ENCODE measurements around the gene PHIP. TPM values are rescaled to one million over a fixed set of nuclear protein-coding genes. Genes with fewer than 3 reads are reported as not detected.

Gene PHIP
- total and polyA plus RNA-seq, 2 experiments from 2014 or later = 48.0 to 65.4 TPM

DNA sequence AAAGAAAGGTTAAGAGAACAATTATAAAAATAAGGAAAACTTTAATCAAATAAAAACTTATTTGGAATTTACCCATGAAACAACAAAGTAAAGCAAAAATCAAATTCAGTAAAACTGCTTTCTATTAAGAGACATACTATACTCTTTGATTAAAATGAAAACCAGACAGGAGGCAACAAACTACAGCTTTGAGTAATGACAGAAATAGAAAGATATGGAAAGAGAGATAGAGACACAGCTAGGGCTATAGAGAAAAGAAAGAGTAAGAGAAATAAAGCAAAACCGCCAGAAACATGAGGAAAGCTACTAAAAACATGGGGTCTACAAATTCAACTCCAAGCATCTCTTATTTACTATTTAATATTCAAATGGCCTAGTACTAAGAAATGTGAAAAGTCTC, 67.6 kb downstream of the PHIP start:
- no peaks in the 10 kb centered on the region for H3K4me1 Mint-ChIP-seq
- ATAC-seq = no peak

GRCh38 chr6:79009819-79010218, 68.2 kb downstream of the PHIP start:
- no peaks in the 10 kb centered on the region for H3K4me1 ChIP-seq (ENCODE audit: insufficient read depth)
- TF ChIP-seq CREB1 (CRISPR knock-in tag; IDR thresholded peaks at IDR 0.05; ENCODE audit: low read depth) (no peak), EZH2phosphoT487 (IDR thresholded peaks at IDR 0.05; ENCODE audit: unreplicated experiment) (no peak), ZNF114 (CRISPR knock-in tag; IDR thresholded peaks at IDR 0.05) (no peak), STAT1 (IDR thresholded peaks at IDR 0.05; ENCODE audit: unreplicated experiment) (no peak), EZH2 (IDR thresholded peaks at IDR 0.05; ENCODE audit: low read depth, unreplicated experiment) (no peak), POLR2AphosphoS5 (IDR thresholded peaks at IDR 0.05; ENCODE audit: low read depth) (no peak)
- TF ChIP-seq, protein P1, sequence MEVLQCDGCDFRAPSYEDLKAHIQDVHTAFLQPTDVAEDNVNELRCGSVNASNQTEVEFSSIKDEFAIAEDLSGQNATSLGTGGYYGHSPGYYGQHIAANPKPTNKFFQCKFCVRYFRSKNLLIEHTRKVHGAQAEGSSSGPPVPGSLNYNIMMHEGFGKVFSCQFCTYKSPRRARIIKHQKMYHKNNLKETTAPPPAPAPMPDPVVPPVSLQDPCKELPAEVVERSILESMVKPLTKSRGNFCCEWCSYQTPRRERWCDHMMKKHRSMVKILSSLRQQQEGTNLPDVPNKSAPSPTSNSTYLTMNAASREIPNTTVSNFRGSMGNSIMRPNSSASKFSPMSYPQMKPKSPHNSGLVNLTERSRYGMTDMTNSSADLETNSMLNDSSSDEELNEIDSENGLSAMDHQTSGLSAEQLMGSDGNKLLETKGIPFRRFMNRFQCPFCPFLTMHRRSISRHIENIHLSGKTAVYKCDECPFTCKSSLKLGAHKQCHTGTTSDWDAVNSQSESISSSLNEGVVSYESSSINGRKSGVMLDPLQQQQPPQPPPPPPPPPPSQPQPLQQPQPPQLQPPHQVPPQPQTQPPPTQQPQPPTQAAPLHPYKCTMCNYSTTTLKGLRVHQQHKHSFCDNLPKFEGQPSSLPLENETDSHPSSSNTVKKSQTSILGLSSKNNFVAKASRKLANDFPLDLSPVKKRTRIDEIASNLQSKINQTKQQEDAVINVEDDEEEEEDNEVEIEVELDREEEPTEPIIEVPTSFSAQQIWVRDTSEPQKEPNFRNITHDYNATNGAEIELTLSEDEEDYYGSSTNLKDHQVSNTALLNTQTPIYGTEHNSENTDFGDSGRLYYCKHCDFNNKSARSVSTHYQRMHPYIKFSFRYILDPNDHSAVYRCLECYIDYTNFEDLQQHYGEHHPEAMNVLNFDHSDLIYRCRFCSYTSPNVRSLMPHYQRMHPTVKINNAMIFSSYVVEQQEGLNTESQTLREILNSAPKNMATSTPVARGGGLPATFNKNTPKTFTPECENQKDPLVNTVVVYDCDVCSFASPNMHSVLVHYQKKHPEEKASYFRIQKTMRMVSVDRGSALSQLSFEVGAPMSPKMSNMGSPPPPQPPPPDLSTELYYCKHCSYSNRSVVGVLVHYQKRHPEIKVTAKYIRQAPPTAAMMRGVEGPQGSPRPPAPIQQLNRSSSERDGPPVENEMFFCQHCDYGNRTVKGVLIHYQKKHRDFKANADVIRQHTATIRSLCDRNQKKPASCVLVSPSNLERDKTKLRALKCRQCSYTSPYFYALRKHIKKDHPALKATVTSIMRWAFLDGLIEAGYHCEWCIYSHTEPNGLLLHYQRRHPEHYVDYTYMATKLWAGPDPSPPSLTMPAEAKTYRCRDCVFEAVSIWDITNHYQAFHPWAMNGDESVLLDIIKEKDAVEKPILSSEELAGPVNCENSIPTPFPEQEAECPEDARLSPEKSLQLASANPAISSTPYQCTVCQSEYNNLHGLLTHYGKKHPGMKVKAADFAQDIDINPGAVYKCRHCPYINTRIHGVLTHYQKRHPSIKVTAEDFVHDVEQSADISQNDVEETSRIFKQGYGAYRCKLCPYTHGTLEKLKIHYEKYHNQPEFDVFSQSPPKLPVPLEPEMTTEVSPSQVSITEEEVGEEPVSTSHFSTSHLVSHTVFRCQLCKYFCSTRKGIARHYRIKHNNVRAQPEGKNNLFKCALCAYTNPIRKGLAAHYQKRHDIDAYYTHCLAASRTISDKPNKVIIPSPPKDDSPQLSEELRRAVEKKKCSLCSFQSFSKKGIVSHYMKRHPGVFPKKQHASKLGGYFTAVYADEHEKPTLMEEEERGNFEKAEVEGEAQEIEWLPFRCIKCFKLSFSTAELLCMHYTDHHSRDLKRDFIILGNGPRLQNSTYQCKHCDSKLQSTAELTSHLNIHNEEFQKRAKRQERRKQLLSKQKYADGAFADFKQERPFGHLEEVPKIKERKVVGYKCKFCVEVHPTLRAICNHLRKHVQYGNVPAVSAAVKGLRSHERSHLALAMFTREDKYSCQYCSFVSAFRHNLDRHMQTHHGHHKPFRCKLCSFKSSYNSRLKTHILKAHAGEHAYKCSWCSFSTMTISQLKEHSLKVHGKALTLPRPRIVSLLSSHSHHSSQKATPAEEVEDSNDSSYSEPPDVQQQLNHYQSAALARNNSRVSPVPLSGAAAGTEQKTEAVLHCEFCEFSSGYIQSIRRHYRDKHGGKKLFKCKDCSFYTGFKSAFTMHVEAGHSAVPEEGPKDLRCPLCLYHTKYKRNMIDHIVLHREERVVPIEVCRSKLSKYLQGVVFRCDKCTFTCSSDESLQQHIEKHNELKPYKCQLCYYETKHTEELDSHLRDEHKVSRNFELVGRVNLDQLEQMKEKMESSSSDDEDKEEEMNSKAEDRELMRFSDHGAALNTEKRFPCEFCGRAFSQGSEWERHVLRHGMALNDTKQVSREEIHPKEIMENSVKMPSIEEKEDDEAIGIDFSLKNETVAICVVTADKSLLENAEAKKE (CRISPR knock-in tag; IDR thresholded peaks at IDR 0.05) = no peak
- TF ChIP-seq, protein P2, sequence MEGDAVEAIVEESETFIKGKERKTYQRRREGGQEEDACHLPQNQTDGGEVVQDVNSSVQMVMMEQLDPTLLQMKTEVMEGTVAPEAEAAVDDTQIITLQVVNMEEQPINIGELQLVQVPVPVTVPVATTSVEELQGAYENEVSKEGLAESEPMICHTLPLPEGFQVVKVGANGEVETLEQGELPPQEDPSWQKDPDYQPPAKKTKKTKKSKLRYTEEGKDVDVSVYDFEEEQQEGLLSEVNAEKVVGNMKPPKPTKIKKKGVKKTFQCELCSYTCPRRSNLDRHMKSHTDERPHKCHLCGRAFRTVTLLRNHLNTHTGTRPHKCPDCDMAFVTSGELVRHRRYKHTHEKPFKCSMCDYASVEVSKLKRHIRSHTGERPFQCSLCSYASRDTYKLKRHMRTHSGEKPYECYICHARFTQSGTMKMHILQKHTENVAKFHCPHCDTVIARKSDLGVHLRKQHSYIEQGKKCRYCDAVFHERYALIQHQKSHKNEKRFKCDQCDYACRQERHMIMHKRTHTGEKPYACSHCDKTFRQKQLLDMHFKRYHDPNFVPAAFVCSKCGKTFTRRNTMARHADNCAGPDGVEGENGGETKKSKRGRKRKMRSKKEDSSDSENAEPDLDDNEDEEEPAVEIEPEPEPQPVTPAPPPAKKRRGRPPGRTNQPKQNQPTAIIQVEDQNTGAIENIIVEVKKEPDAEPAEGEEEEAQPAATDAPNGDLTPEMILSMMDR (conservative IDR thresholded peaks at IDR 0.05; ENCODE audit: low read depth in 2 of 2) = no peak
- TF ChIP-seq, protein P3, sequence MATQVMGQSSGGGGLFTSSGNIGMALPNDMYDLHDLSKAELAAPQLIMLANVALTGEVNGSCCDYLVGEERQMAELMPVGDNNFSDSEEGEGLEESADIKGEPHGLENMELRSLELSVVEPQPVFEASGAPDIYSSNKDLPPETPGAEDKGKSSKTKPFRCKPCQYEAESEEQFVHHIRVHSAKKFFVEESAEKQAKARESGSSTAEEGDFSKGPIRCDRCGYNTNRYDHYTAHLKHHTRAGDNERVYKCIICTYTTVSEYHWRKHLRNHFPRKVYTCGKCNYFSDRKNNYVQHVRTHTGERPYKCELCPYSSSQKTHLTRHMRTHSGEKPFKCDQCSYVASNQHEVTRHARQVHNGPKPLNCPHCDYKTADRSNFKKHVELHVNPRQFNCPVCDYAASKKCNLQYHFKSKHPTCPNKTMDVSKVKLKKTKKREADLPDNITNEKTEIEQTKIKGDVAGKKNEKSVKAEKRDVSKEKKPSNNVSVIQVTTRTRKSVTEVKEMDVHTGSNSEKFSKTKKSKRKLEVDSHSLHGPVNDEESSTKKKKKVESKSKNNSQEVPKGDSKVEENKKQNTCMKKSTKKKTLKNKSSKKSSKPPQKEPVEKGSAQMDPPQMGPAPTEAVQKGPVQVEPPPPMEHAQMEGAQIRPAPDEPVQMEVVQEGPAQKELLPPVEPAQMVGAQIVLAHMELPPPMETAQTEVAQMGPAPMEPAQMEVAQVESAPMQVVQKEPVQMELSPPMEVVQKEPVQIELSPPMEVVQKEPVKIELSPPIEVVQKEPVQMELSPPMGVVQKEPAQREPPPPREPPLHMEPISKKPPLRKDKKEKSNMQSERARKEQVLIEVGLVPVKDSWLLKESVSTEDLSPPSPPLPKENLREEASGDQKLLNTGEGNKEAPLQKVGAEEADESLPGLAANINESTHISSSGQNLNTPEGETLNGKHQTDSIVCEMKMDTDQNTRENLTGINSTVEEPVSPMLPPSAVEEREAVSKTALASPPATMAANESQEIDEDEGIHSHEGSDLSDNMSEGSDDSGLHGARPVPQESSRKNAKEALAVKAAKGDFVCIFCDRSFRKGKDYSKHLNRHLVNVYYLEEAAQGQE (IDR thresholded peaks at IDR 0.05; ENCODE audit: unreplicated experiment) = no peak

More for the DNA sequence above, 67.6 kb downstream of the PHIP start:
- Histone ChIP-seq H3K36me3 (ENCODE audit: insufficient read depth) (peaks cover 10% of the 10 kb centered on the region; the same call in 1 of the 2 replicates), H3K27me3 (ENCODE audit: insufficient read depth) (no peaks in the 10 kb centered on the region), H3K4me1 (ENCODE audit: insufficient read depth) (no peaks in the 10 kb centered on the region), H4K20me1 (replicated peaks; ENCODE audit: insufficient read depth) (no peaks in the 10 kb centered on the region), H3K9me2 (ENCODE audit: insufficient read depth) (no peaks in the 10 kb centered on the region), H3K79me2 (replicated peaks; ENCODE audit: insufficient read depth) (no peaks in the 10 kb centered on the region), H3F3A (replicated peaks; ENCODE audit: low read depth) (no peaks in the 10 kb centered on the region), H3K4me3 (no peak overlapping the region), H3K4me2 (no peak overlapping the region), H3K27ac (ENCODE audit: low read depth) (no peak overlapping the region), H2AFZ (no peak overlapping the region)
- TF ChIP-seq EZH2 (IDR thresholded peaks at IDR 0.05; ENCODE audit: low read depth, unreplicated experiment) = no peak
- Mint-ChIP-seq H3K9me3 (no peaks in the 10 kb centered on the region), H3K27me3 (ENCODE audit: insufficient read depth, low read depth, poor library complexity) (peaks cover 1% of the 10 kb centered on the region), H3K27ac (no peak overlapping the region), H3K36me3 (ENCODE audit: low read depth) (peaks cover 40% of the 10 kb centered on the region), H3K4me3 (no peak overlapping the region)
- no peak for DNase-seq (ENCODE audit: low spot score)

More at GRCh38 chr6:79009819-79010218, 68.2 kb downstream of the PHIP start:
- no peak for DNase-seq (ENCODE audit: low spot score)
- Histone ChIP-seq H4K20me1 (replicated peaks; ENCODE audit: insufficient read depth) (no peaks in the 10 kb centered on the region), H3K27me3 (ENCODE audit: insufficient read depth) (no peaks in the 10 kb centered on the region), H2AFZ (no peak overlapping the region), H3K9me2 (ENCODE audit: insufficient read depth) (no peaks in the 10 kb centered on the region), H3K79me2 (replicated peaks; ENCODE audit: insufficient read depth) (no peaks in the 10 kb centered on the region), H3K4me2 (no peak overlapping the region), H3K4me3 (no peak overlapping the region), H3K36me3 (ENCODE audit: insufficient read depth) (peaks cover 10% of the 10 kb centered on the region; the same call in 1 of the 2 replicates), H3F3A (replicated peaks; ENCODE audit: low read depth) (no peaks in the 10 kb centered on the region), H3K27ac (ENCODE audit: low read depth) (no peak overlapping the region)
- ATAC-seq = no peak
- Mint-ChIP-seq H3K9me3 (no peaks in the 10 kb centered on the region), H3K36me3 (ENCODE audit: low read depth) (peaks cover 34% of the 10 kb centered on the region), H3K4me1 (no peaks in the 10 kb centered on the region), H3K4me3 (no peak overlapping the region), H3K27ac (no peak overlapping the region), H3K27me3 (ENCODE audit: insufficient read depth, low read depth, poor library complexity) (peaks cover 1% of the 10 kb centered on the region)
